Body of pancreas (tissue), 4 donors: Measurements from ENCODE around the gene CHST13. TPM values are rescaled to one million over a fixed set of nuclear protein-coding genes. Genes with fewer than 3 reads are reported as not detected.

Experiments used
- ATAC-seq: fragments of 150-250 bp; one replicate; pipeline ENCODE4 v1.9.1; 2016
- DNase-seq, 4 donors: peaks; one replicate each; pipeline ENCODE4 v3.0.0-alpha.2; 2019
- H3K27ac ChIP-seq, 4 donors: fragments of 200-600 bp; sonication (generic); 1 replicate in 3 of 4; 2 replicates in 1 of 4; pipeline versions ENCODE4 v1.5.1 to v1.6.1; 2016 to 2019; ENCODE audit warnings: mild to moderate bottlenecking in 1 of 4, mixed read lengths in 1 of 4, moderate library complexity in 1 of 4
- H3K27me3 ChIP-seq, 2 donors: fragments of 200-600 bp; sonication (generic); one replicate each; pipeline ENCODE4 v1.6.0; 2016; ENCODE audit warnings: mild to moderate bottlenecking in 1 of 2
- H3K36me3 ChIP-seq, 2 donors: fragments of 200-600 bp; sonication (generic); replicated peaks in 1 of 2; 2 replicates each; pipeline ENCODE4 v1.5.1; 2016; ENCODE audit warnings: low read depth in 2 of 2; ENCODE audit not compliant: insufficient read depth in 1 of 2
- H3K4me1 ChIP-seq: fragments of 200-600 bp; sonication (generic); one replicate; pipeline ENCODE4 v1.6.0; 2016
- H3K4me3 ChIP-seq, 2 donors: fragments of 200-600 bp; sonication (generic); 1 replicate in 1 of 2; 2 replicates in 1 of 2; pipeline ENCODE4 v1.5.1; 2016 to 2019
- H3K9me3 ChIP-seq, 3 donors: fragments of 200-600 bp; sonication (generic); 1 replicate in 2 of 3; 2 replicates in 1 of 3; pipeline ENCODE4 v1.5.1; 2016
- POLR2A ChIP-seq, 3 donors: fragments of 450-650 bp; IDR thresholded peaks; one replicate each; pipeline ENCODE4 v1.6.1; 2016; ENCODE audit warnings: antibody characterized with exemption in 3 of 3, mild to moderate bottlenecking in 2 of 3
- WGBS, 2 donors: methylation state at CpG; one replicate each; pipeline ENCODE4 v1.1.5; 2017; 5-methylcytosine and 5-hydroxymethylcytosine counted together
- intact Hi-C: fragments of 100-400 bp; cut with DNase I; formaldehyde crosslinking; loops from one replicate; pipeline ENCODE4 v1.15.1; 2023
- total RNA-seq, 2 donors: library from RNA; depleted of rRNA; stranded (reverse); fragments of >200 nt; gene quantifications; one replicate each; pipeline ENCODE4 v1.1.0, GENCODE V29; 2016
- TF ChIP-seq, protein P1 (sequence below), 7 experiments: fragments of 450-650 bp in 4 of 7; fragments of 200-600 bp in 3 of 7; sonication (generic) in 3 of 7; IDR thresholded peaks; one replicate each; pipeline ENCODE4 v1.5.1; 2016 to 2019; ENCODE audit warnings: antibody characterized with exemption in 7 of 7

The CHST13 gene
- total RNA-seq, 2 donors from 2014 or later = 2.3 TPM; not detected in 1

DNA sequence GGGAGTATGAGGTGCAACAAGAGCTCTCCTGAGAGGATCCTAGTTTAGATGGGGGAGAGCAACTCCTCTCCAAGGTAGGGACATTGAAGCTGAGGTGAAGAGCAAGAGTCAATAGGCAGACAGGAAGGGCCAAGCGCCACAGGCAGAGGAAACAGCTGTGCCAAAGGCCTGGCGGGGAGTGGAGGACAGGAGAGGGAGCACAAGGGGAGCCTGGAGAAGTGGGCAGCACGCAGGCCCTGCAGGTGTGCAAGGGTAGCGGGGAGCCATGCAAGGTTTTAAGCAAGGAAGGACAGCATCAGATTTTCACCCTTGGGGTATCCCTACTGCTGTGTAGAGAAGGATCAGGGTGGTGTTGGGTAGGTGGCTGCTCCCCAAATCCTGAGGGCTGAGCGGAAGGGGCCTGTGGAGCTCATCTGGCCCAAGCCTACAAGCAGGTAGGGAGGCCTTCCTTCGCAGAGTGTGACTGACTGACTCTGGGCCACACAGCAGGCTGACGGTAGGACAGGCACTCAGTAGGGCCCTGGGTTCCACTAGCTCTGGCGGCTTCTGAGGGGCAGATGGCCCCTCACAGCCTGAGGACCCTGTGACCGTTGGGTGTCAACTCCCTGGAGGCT is 13.3 kb downstream of the CHST13 start:
- ATAC-seq (no peak), DNase-seq (peak in 1 of 4 donors; percentile 5)
- Histone ChIP-seq H3K36me3 (no peaks in the 10 kb centered on the region), H3K9me3 (no peaks in the 10 kb centered on the region), H3K4me3 (no peak overlapping the region), H3K27ac (no peak overlapping the region), H3K27me3 (no peaks in the 10 kb centered on the region), H3K4me1 (no peaks in the 10 kb centered on the region)
- intact Hi-C loops = no loop called here
- WGBS, 2 donors = 78 to 91% methylated on average over 5 to 9 of the region's 9 CpGs
- TF ChIP-seq POLR2A (IDR thresholded peaks at IDR 0.05) = no peak
- TF ChIP-seq, protein P1, sequence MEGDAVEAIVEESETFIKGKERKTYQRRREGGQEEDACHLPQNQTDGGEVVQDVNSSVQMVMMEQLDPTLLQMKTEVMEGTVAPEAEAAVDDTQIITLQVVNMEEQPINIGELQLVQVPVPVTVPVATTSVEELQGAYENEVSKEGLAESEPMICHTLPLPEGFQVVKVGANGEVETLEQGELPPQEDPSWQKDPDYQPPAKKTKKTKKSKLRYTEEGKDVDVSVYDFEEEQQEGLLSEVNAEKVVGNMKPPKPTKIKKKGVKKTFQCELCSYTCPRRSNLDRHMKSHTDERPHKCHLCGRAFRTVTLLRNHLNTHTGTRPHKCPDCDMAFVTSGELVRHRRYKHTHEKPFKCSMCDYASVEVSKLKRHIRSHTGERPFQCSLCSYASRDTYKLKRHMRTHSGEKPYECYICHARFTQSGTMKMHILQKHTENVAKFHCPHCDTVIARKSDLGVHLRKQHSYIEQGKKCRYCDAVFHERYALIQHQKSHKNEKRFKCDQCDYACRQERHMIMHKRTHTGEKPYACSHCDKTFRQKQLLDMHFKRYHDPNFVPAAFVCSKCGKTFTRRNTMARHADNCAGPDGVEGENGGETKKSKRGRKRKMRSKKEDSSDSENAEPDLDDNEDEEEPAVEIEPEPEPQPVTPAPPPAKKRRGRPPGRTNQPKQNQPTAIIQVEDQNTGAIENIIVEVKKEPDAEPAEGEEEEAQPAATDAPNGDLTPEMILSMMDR (IDR thresholded peaks at IDR 0.05) = no peak

DNA sequence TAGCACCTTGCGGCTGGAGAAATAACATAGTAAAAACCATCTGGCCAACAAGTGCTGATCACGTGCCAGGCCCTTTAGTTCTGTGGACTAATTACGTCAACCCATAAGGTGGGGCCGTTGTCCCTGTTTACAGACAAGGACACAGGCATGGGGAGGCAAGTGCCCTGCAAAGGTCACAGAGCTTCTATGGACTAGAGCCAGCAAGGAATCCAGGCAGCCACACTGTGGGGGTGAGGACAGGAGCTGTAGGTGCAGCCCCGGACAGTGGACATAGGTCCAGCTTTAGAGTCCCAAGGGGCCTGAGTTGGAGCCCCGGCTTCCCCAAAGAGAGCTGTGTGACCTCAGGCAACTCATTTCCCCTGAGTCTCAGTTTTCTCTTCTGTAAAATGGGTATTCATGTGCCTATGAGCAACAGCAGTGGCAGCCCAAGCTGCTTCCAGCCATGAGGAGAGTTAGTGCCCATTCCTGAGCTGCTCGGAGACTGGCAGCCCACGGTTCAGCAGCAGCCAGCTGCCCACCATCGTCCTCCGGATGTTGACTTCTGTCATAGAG is 13.9 kb downstream of the CHST13 start:
- no peak overlapping the region for H3K27ac ChIP-seq
- ATAC-seq = no peak
- peak in 2 of 4 donors; percentile 3 to 10 for DNase-seq
- TF ChIP-seq POLR2A (IDR thresholded peaks at IDR 0.05) = no peak
- TF ChIP-seq, protein P1 (IDR thresholded peaks at IDR 0.05) = no peak
- WGBS, 2 donors = 80 to 92% methylated on average over 7 to 10 of the region's 10 CpGs
- H3K4me3 ChIP-seq = no peak overlapping the region
- H3K27me3 ChIP-seq = no peaks in the 10 kb centered on the region
- H3K9me3 ChIP-seq = no peaks in the 10 kb centered on the region
- intact Hi-C loops = no loop called here
- H3K36me3 ChIP-seq = no peaks in the 10 kb centered on the region
- H3K4me1 ChIP-seq = no peaks in the 10 kb centered on the region

DNA sequence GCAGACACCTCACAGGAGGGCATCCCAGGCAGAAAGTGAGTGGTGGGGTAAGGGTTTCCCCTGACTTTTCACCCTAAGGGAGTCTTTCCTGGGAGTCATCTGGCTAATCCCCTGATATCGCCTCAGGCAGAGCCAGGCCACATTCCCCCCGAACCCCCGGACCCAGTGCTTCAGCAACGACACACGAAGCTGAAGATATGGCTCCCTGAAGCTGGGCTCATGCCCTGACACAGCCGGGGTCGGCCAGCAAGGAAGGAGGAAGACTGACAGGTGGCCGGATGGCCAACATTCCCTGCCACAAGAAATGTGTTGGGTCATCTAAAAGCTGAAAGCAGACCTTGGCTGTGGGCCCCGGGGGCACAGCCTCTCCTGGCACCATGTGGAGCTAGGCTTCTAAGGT is 14.4 kb downstream of the CHST13 start:
- DNase-seq (peak in 1 of 4 donors; percentile 3), ATAC-seq (no peak)
- Histone ChIP-seq H3K4me3 (no peak overlapping the region), H3K27me3 (no peaks in the 10 kb centered on the region), H3K36me3 (no peaks in the 10 kb centered on the region), H3K4me1 (no peaks in the 10 kb centered on the region), H3K9me3 (no peaks in the 10 kb centered on the region), H3K27ac (no peak overlapping the region)
- WGBS, 2 donors = 20 to 64% methylated on average over 1 to 7 of the region's 9 CpGs
- no peak for TF ChIP-seq POLR2A (IDR thresholded peaks at IDR 0.05)
- TF ChIP-seq, protein P1 (IDR thresholded peaks at IDR 0.05) = no peak
- intact Hi-C loops = no loop called here

GRCh38 chr3:126538966-126539365 is 15.0 kb downstream of the CHST13 start:
- no peak overlapping the region for H3K4me3 ChIP-seq
- intact Hi-C loops = no loop called here
- DNase-seq (peak in 1 of 4 donors; percentile 1), ATAC-seq (no peak)
- no peaks in the 10 kb centered on the region for H3K36me3 ChIP-seq
- no peak overlapping the region for H3K27ac ChIP-seq
- 41 to 43% methylated on average over 5 of the region's 5 CpGs for WGBS, 2 donors
- no peaks in the 10 kb centered on the region for H3K27me3 ChIP-seq
- H3K9me3 ChIP-seq = no peaks in the 10 kb centered on the region
- H3K4me1 ChIP-seq = no peaks in the 10 kb centered on the region
- TF ChIP-seq, protein P1 (IDR thresholded peaks at IDR 0.05) = no peak
- TF ChIP-seq POLR2A (IDR thresholded peaks at IDR 0.05) = no peak
